Mesendoderm (in vitro differentiated cells): ENCODE measurements around the gene CROCC2.

Experiments used
- DNase-seq: peaks from one replicate; pipeline ENCODE4 v3.0.0; 2013
- H2AK5ac ChIP-seq: 2 replicates; pipeline ENCODE4 v1.6.1; 2013; ENCODE audit warnings: low read length, inconsistent platforms
- H2BK120ac ChIP-seq: 2 replicates; pipeline ENCODE4 v1.6.1; 2013; ENCODE audit warnings: low read depth, mild to moderate bottlenecking, low read length, moderate library complexity, mixed read lengths
- H2BK15ac ChIP-seq: replicated peaks from 2 replicates; pipeline ENCODE4 v1.6.1; 2013; ENCODE audit warnings: low read depth, mild to moderate bottlenecking, moderate library complexity
- H2BK5ac ChIP-seq: 2 replicates; pipeline ENCODE4 v1.6.1; 2013; ENCODE audit warnings: low read length, inconsistent platforms
- H3K18ac ChIP-seq: 2 replicates; pipeline ENCODE4 v1.6.1; 2013; ENCODE audit warnings: mild to moderate bottlenecking, low read length, mixed read lengths
- H3K23ac ChIP-seq: one replicate; pipeline ENCODE4 v1.6.1; 2013; ENCODE audit warnings: low read length
- H3K27ac ChIP-seq: 2 replicates; pipeline ENCODE4 v1.5.1; 2013; ENCODE audit warnings: low read depth, mild to moderate bottlenecking, inconsistent platforms, low read length, moderate library complexity
- H3K27me3 ChIP-seq: 2 replicates; pipeline ENCODE4 v1.6.1; 2013; ENCODE audit warnings: low read length, control low read depth, mild to moderate bottlenecking, inconsistent platforms; ENCODE audit not compliant: insufficient read depth, poor library complexity
- H3K36me3 ChIP-seq: 2 replicates; pipeline ENCODE4 v1.6.1; 2013; ENCODE audit warnings: low read length, inconsistent platforms; ENCODE audit not compliant: control insufficient read depth, insufficient read depth
- H3K4ac ChIP-seq: one replicate; pipeline ENCODE4 v1.6.1; 2013; ENCODE audit warnings: low read depth, mild to moderate bottlenecking, low read length, moderate library complexity
- H3K4me1 ChIP-seq: 2 replicates; pipeline ENCODE4 v1.6.1; 2013; ENCODE audit warnings: low read depth, low read length, inconsistent platforms; ENCODE audit not compliant: control insufficient read depth
- H3K4me2 ChIP-seq: 2 replicates; pipeline ENCODE4 v1.6.1; 2013; ENCODE audit warnings: low read length
- H3K4me3 ChIP-seq: 2 replicates; pipeline ENCODE4 v1.5.1; 2013; ENCODE audit warnings: mild to moderate bottlenecking, low read length
- H3K56ac ChIP-seq: one replicate; pipeline ENCODE4 v1.6.1; 2013; ENCODE audit warnings: low read length
- H3K79me1 ChIP-seq: 2 replicates; pipeline ENCODE4 v1.6.1; 2013; ENCODE audit warnings: low read length, inconsistent platforms
- H3K79me2 ChIP-seq: 2 replicates; pipeline ENCODE4 v1.6.1; 2013; ENCODE audit warnings: mild to moderate bottlenecking, low read length; ENCODE audit not compliant: control insufficient read depth, insufficient read depth
- H3K9ac ChIP-seq: 2 replicates; pipeline ENCODE4 v1.6.1; 2013; ENCODE audit warnings: low read length, inconsistent platforms
- H4K5ac ChIP-seq: one replicate; pipeline ENCODE4 v1.6.1; 2013; ENCODE audit warnings: low read length
- H4K8ac ChIP-seq: one replicate; pipeline ENCODE4 v1.6.1; 2013; ENCODE audit warnings: low read depth, mild to moderate bottlenecking, control low read depth, low read length, moderate library complexity
- WGBS: extraction: QIAGEN DNeasy Blood & Tissue Kit; methylation state at CpG from one replicate; pipeline ENCODE4 v1.1.7; 2013; ENCODE audit warnings: low lambda C conversion rate, missing lambda C conversion rate; ENCODE audit not compliant: insufficient coverage; ENCODE audit errors: extremely low coverage; 5-methylcytosine and 5-hydroxymethylcytosine counted together

CROCC2 gene

DNA sequence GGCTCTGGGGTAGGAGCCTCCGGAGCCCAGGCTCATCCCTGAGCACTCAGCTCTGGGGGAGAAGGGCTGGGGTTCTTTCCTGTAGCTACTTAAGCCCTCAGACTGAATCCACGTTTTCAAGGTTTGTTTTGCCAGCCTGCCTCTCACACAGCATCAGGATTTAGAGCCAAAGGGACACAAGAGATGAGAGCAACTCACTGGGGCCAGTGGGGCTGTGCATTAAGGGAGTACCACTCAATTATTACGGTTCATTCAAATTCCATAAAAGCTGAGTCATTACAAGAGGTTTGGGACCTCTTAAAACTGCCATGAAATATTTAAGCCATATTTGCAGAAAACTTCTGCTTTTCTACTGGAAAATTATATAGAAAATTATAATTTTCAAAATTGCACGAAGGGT lies 75.1 kb downstream of the CROCC2 start:
- Histone ChIP-seq H2BK5ac (no peak overlapping the region), H3K27me3 (no peaks in the 10 kb centered on the region), H3K9ac (no peak overlapping the region), H2AK5ac (no peak overlapping the region), H3K56ac (no peak overlapping the region), H3K4me2 (no peak overlapping the region), H3K4me3 (no peak overlapping the region), H3K23ac (no peak overlapping the region), H3K79me2 (no peaks in the 10 kb centered on the region), H2BK15ac (no peak overlapping the region), H3K18ac (no peak overlapping the region), H2BK120ac (no peak overlapping the region), H3K4ac (no peak overlapping the region), H3K36me3 (no peaks in the 10 kb centered on the region), H3K4me1 (no peaks in the 10 kb centered on the region), H4K8ac (no peak overlapping the region), H3K27ac (no peak overlapping the region), H3K79me1 (no peaks in the 10 kb centered on the region), H4K5ac (no peak overlapping the region)
- DNase-seq: no peak
- WGBS: no CpG with 5 or more reads among the region's 4 CpGs

DNA sequence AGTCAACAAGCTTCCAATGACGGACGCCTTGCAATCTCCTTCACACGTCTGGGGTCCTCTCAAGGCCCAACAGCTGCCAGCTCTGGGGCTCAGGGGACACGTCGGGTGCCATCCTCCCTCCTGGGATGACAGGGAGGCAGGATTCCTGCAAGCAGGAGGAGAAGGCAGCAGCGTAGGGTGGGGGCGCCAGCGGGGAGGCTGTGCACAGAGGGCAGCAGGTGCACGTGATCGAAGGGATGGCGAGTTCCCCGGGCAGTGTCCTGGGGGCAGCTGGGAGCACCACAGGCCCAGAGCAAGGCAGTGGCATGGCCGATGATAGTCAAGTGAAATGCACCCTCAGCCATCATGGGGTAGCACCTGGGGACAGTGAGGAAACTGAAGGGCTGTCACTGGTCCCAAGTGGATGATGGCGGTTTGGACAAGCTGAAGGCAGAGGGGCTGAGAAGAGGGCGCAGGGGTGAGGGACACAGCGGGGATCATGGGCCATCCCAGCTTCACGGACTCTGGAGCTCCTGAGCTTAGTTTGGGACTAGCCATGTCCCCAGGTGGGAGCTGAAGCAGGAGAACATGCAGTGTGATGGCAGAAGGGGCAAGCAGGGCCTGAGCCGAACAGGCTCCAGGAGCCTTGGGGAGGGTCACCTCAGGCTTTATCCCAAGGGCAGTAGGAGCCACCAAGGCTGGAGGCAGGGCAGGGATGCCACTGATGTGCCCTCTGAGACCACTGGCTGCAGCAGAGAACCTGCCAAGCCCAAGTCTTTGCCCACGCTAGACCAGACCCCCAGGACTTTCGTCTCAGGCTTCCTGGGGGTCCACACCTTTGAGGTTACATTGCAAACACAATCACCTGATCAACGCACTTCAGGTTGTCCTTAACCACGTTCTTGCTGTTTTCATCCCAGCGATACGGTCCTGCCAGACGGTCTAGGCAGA lies 76.0 kb downstream of the CROCC2 start:
- H3K79me2 ChIP-seq: no peaks in the 10 kb centered on the region
- H2AK5ac ChIP-seq: no peak overlapping the region
- H3K27ac ChIP-seq: no peak overlapping the region
- no peaks in the 10 kb centered on the region for H3K4me1 ChIP-seq
- no peak for DNase-seq
- no peak overlapping the region for H3K23ac ChIP-seq
- no peak overlapping the region for H2BK120ac ChIP-seq
- H3K27me3 ChIP-seq: no peaks in the 10 kb centered on the region
- no peak overlapping the region for H3K56ac ChIP-seq
- H3K4me2 ChIP-seq: no peak overlapping the region
- no peak overlapping the region for H2BK5ac ChIP-seq
- H4K8ac ChIP-seq: no peak overlapping the region
- H3K4ac ChIP-seq: no peak overlapping the region
- H4K5ac ChIP-seq: no peak overlapping the region
- no peaks in the 10 kb centered on the region for H3K79me1 ChIP-seq
- no peak overlapping the region for H3K18ac ChIP-seq
- no peak overlapping the region for H3K9ac ChIP-seq
- H3K36me3 ChIP-seq: no peaks in the 10 kb centered on the region
- H2BK15ac ChIP-seq: no peak overlapping the region
- no CpG with 5 or more reads among the region's 25 CpGs for WGBS
- H3K4me3 ChIP-seq: no peak overlapping the region

DNA sequence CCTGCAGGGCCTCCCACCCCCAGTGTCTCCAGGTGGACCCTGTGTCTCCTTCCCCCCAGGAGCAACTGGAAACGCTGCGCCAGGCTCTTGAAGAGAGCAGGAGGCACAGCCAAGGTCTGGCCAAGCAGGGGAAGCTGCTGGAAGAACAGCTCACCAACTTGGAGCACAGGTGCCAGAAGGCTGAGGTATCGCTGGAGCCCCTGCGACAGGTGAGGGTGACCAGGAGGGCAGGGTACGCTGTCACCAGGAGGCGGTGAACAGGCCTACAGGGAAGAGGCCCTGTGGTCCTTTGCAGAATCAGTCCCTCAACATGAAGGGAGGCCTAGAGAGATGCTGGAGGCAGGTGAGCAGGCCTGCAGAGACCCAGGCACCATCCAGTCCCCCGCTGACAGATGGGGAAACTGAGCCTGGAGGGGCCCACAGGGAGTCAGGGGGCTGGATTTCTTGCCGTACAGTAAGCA lies 76.7 kb downstream of the CROCC2 start:
- H3K27ac ChIP-seq: no peak overlapping the region
- no peaks in the 10 kb centered on the region for H3K79me2 ChIP-seq
- H3K4ac ChIP-seq: no peak overlapping the region
- no peak for DNase-seq
- no peak overlapping the region for H2BK15ac ChIP-seq
- no peaks in the 10 kb centered on the region for H3K27me3 ChIP-seq
- no peak overlapping the region for H3K4me2 ChIP-seq
- no peak overlapping the region for H4K8ac ChIP-seq
- H4K5ac ChIP-seq: no peak overlapping the region
- no peaks in the 10 kb centered on the region for H3K4me1 ChIP-seq
- no peaks in the 10 kb centered on the region for H3K79me1 ChIP-seq
- H3K18ac ChIP-seq: no peak overlapping the region
- H3K4me3 ChIP-seq: no peak overlapping the region
- H3K56ac ChIP-seq: no peak overlapping the region
- no peak overlapping the region for H2BK5ac ChIP-seq
- H3K36me3 ChIP-seq: no peaks in the 10 kb centered on the region
- no peak overlapping the region for H3K23ac ChIP-seq
- H2BK120ac ChIP-seq: no peak overlapping the region
- H3K9ac ChIP-seq: no peak overlapping the region
- WGBS: no CpG with 5 or more reads among the region's 8 CpGs
- H2AK5ac ChIP-seq: no peak overlapping the region

DNA sequence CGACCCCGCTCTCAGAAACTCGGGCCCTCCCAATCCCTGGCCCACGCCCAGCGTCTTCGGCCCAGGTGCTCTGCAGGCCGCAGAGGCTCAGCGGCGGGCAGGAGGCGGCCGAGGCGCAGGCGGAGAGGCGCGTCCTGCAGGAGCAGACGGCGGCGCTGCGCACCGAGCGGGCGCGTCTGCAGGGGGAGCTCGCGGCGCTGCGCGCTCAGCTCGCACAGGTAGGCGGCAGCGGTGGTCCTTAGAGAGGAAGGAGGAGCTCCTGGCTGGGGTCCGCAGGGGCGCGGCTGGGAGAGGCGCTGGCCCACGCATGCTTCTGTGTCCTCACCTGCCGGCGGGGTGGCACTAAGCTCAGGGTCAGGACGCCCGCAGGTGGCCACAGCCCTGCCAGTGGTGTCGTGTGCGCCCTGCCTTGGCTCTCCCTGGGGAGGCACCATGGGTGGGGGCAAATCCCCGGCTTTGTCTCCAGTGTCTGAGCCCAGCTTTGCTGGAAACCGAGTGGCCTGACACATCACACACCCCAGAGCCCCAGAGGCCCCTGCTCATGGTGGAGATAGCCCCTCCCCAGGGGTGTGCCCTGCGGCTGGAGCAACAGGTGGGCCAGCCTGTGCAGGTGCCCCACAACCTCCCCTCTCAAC lies 77.3 kb downstream of the CROCC2 start:
- no peak overlapping the region for H3K18ac ChIP-seq
- H3K56ac ChIP-seq: no peak overlapping the region
- no peaks in the 10 kb centered on the region for H3K79me2 ChIP-seq
- H3K4ac ChIP-seq: no peak overlapping the region
- no peak overlapping the region for H2BK15ac ChIP-seq
- no peak overlapping the region for H3K23ac ChIP-seq
- no peak overlapping the region for H3K27ac ChIP-seq
- no peak overlapping the region for H2AK5ac ChIP-seq
- H3K36me3 ChIP-seq: no peaks in the 10 kb centered on the region
- no peak overlapping the region for H4K5ac ChIP-seq
- no peak overlapping the region for H3K9ac ChIP-seq
- H3K27me3 ChIP-seq: no peaks in the 10 kb centered on the region
- no peak overlapping the region for H2BK5ac ChIP-seq
- no peak overlapping the region for H2BK120ac ChIP-seq
- H3K4me2 ChIP-seq: no peak overlapping the region
- no peaks in the 10 kb centered on the region for H3K79me1 ChIP-seq
- DNase-seq: peak; percentile 85
- H3K4me1 ChIP-seq: no peaks in the 10 kb centered on the region
- no peak overlapping the region for H3K4me3 ChIP-seq
- no peak overlapping the region for H4K8ac ChIP-seq
- no CpG with 5 or more reads among the region's 45 CpGs for WGBS

DNA sequence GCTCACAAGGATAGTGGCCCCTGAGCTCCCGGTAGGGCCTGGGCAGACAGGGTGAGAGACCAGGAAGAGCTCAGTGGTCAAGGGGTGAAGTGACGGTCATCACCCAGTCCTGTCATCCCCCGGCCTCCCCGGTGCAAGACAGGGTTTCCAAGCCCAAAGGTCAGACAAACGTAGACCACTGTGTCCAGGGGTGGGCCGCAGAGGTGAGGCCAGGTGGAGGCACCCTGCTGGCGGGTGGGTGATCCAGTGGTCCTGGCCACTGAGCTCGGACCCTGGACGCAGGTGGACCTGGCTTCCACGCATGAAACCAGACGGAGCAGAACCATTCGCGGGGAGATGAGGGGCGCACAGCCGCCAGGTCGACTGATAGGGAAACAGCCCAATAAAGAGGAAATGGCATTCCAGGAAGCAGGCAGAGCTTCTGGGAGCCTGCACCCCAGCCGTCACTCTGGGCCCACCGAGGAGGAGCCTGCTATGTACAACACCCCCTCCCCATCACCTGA lies 77.9 kb downstream of the CROCC2 start:
- Histone ChIP-seq H3K79me1 (no peaks in the 10 kb centered on the region), H3K4me1 (no peaks in the 10 kb centered on the region), H4K5ac (no peak overlapping the region), H4K8ac (no peak overlapping the region), H3K36me3 (no peaks in the 10 kb centered on the region), H3K4me3 (no peak overlapping the region), H2BK5ac (no peak overlapping the region), H3K9ac (no peak overlapping the region), H2BK120ac (no peak overlapping the region), H3K4me2 (no peak overlapping the region), H3K27me3 (no peaks in the 10 kb centered on the region), H3K56ac (no peak overlapping the region), H2AK5ac (no peak overlapping the region), H3K23ac (no peak overlapping the region), H2BK15ac (no peak overlapping the region), H3K4ac (no peak overlapping the region), H3K27ac (no peak overlapping the region), H3K18ac (no peak overlapping the region), H3K79me2 (no peaks in the 10 kb centered on the region)
- no CpG with 5 or more reads among the region's 18 CpGs for whole genome bisulfite sequencing
- no peak for DNase-seq
